Peyer's patch (tissue), 4 donors: Measurements from ENCODE around the gene ADCY7.

Experiments used
- CTCF ChIP-seq, 6 experiments: fragments of 450-650 bp in 4 of 6; fragments of 200-600 bp in 2 of 6; sonication (generic) in 1 of 6; IDR thresholded peaks; one replicate each; pipeline ENCODE4 v1.5.1; 2017 to 2019; ENCODE audit warnings: antibody characterized with exemption in 6 of 6, mild to moderate bottlenecking in 3 of 6, moderate library complexity in 1 of 6
- POLR2A ChIP-seq, 2 donors: fragments of 450-650 bp; IDR thresholded peaks; one replicate each; pipeline ENCODE4 v1.5.1; 2017; ENCODE audit warnings: antibody characterized with exemption in 2 of 2, mild to moderate bottlenecking in 2 of 2, moderate library complexity in 2 of 2

- no peak for TF ChIP-seq CTCF (IDR thresholded peaks at IDR 0.05)
- TF ChIP-seq POLR2A (IDR thresholded peaks at IDR 0.05) = no peak
These were observed 35.5 kb downstream of the ADCY7 start for GRCh38 chr16:50301626-50302471.
